Lower leg skin (tissue), 3 donors: Measurements from ENCODE around the gene HEATR5A.

Source experiments
- POLR2A ChIP-seq, 2 donors: fragments of 450-650 bp; IDR thresholded peaks; one replicate each; pipeline ENCODE4 v1.6.1; 2016 to 2017; ENCODE audit warnings: antibody characterized with exemption in 2 of 2, mild to moderate bottlenecking in 1 of 2, moderate library complexity in 1 of 2
- TF ChIP-seq, protein P1 (sequence below), 3 donors: fragments of 450-650 bp; IDR thresholded peaks; one replicate each; pipeline ENCODE4 v1.5.1; 2016; ENCODE audit warnings: antibody characterized with exemption in 3 of 3, mild to moderate bottlenecking in 3 of 3, moderate library complexity in 2 of 3

- TF ChIP-seq, protein P1, sequence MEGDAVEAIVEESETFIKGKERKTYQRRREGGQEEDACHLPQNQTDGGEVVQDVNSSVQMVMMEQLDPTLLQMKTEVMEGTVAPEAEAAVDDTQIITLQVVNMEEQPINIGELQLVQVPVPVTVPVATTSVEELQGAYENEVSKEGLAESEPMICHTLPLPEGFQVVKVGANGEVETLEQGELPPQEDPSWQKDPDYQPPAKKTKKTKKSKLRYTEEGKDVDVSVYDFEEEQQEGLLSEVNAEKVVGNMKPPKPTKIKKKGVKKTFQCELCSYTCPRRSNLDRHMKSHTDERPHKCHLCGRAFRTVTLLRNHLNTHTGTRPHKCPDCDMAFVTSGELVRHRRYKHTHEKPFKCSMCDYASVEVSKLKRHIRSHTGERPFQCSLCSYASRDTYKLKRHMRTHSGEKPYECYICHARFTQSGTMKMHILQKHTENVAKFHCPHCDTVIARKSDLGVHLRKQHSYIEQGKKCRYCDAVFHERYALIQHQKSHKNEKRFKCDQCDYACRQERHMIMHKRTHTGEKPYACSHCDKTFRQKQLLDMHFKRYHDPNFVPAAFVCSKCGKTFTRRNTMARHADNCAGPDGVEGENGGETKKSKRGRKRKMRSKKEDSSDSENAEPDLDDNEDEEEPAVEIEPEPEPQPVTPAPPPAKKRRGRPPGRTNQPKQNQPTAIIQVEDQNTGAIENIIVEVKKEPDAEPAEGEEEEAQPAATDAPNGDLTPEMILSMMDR (IDR thresholded peaks at IDR 0.05): no peak
- no peak for TF ChIP-seq POLR2A (IDR thresholded peaks at IDR 0.05)
These were observed 63.1 kb downstream of the HEATR5A start for GRCh38 chr14:31357279-31357678.
